ENCODE measurements around the gene CDC14A.

CDC14A gene

GRCh38 chr1:100543640-100544039 lies 191.3 kb downstream of the CDC14A start:
- DNase-seq, result no peak

DNA sequence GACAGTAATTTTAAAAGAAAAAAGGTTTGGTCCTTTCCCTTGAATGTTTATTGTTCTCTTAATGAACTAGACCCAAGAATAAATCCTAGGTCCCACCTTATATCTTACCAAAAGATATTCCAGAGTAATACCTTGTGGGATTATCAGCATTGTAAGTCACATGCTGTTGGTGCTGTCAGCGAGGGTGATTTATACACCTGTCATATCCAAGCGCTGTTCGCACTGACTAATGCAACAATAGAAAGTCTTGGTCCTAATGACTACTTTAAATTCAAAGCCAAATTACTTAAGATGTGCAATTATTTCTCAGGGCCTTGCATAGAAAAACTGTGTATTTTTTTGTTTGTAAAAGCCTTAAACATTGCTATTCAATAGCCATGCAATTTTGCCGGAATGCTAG lies 192.5 kb downstream of the CDC14A start:
- DNase-seq, result no peak

DNA sequence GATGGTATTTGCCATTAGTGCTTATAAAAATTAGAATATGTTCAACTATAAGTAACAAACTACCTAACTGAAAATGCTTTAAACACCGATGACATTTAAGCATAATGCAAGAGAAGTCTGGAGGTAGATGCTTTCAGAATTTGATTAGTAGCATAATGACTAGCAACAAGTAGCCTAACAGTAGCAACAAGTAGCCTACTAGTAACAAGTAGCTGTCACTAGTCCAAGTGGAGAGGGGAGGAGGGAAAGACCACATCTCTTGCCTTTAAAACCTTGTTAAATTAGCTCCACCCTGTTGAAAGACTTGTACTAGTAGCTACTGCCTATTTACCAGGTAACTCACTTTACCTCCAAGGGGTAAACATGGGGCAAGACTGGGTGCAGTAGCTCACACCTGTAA lies 193.5 kb downstream of the CDC14A start:
- no peak for DNase-seq

DNA sequence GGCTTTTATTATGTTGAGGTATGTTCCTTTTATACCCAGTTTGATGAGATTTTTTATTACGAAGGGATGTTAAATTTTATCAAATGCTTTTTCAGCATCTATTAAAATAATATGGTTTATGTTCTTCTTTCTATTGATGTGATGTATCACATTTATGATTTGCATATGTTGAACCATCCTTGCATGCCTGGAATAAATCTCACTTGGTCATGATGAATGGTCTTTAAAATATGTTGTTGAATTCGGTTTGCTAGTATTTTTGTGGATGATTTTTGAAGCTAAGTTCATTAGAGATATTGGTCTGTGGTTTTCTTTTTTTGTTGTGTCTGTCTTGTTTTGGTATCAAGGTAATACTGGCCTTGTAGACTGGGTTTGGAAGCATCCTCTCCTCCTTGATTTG lies 199.7 kb downstream of the CDC14A start:
- DNase-seq, result no peak

GRCh38 chr1:100552922-100553321 lies 200.6 kb downstream of the CDC14A start:
- no peak for DNase-seq

DNA sequence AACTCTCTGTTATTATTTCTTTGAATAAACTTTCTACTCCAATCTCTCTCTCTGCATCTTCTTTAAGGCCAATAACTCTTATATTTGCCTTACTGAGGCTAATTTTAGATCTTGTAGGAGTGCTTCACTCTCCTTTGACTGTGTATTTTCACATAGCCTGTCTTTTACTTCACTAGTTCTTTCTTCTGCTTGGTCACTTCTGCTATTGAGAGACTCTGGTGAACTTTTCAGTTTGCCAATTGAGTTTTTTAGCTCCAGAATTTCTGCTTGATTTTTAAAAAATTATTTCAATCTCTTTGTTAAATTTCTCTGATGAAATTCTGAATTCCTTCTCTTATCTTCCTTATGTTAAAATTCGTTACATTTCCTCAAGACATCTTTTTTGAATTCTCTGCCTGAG lies 203.9 kb downstream of the CDC14A start:
- DNase-seq, result no peak

- no peak for DNase-seq
These were observed 204.8 kb downstream of the CDC14A start for GRCh38 chr1:100556925-100557605.

DNA sequence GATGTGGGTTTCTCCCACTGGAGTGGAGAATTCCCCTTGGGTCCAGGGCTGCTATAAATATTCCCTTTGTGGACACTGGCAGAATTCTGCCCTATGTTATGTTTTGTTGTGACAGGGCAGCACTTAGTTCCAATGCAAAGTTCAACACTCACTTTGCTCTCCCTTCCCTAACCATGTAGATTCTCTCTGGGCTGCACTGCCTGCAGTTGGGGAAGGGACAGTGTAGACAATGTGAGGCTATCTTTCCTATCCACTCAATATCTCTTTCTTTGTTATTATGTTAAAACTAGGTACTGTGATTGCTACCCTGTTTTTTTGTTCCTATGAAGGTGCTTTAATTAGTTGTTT lies 205.3 kb downstream of the CDC14A start:
- DNase-seq, result peak; percentile 23

DNA sequence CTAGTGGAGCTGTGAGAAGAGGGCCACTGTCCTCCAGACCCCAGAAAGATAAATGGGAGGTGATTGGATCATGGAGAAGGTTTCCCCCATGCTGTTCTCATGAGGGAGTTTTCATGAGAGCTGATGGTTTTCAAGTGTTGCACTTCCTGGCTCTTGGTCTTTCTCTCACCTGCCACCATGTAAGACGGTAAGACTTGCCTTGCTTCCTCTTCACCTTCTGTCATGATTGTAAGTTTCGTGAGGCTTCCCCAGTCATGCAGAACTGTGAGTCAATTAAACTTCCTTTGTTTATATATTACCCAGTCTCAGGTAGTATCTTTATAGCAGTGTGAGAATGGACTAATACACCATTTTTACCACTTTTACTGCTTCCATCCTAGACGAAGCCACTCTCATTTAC lies 213.2 kb downstream of the CDC14A start:
- DNase-seq, result no peak

GRCh38 chr1:100565937-100566699 lies 213.8 kb downstream of the CDC14A start:
- no peak for DNase-seq

GRCh38 chr1:100567062-100567461 lies 214.8 kb downstream of the CDC14A start:
- DNase-seq, result no peak
